OCI-LY3 (cell line): Measurements from ENCODE around the gene BTBD9.

Source experiments
- H2AFZ ChIP-seq: fragments of 200-600, 300-600 bp; shearing (Covaris generic); 2 replicates; pipeline ENCODE4 v1.6.0; 2014; ENCODE audit warnings: antibody characterized with exemption, low read depth, low read length
- H3K27ac ChIP-seq: fragments of 200-600, 300-600 bp; sonication (generic); 2 replicates; pipeline ENCODE4 v1.5.1; 2014; ENCODE audit warnings: mild to moderate bottlenecking, low read length, moderate library complexity, mixed read lengths
- H3K27me3 ChIP-seq: fragments of 200-600, 300-600 bp; sonication (generic); 2 replicates; pipeline ENCODE4 v1.6.1; 2014; ENCODE audit warnings: low read depth, low read length, mixed read lengths
- H3K36me3 ChIP-seq: fragments of 200-600, 300-600 bp; sonication (generic); replicated peaks from 2 replicates; pipeline ENCODE3; 2014; ENCODE audit warnings: low read depth, low read length, mixed read lengths
- H3K4me1 ChIP-seq: fragments of 300-600, 200-600 bp; sonication (generic); 2 replicates; pipeline ENCODE4 v1.6.1; 2014; ENCODE audit warnings: low read length, mixed read lengths
- H3K4me2 ChIP-seq: fragments of 200-600, 300-600 bp; sonication (generic); 2 replicates; pipeline ENCODE4 v1.6.1; 2014; ENCODE audit warnings: low read length, mixed read lengths
- H3K4me3 ChIP-seq: fragments of 300-600, 200-600 bp; sonication (generic); 2 replicates; pipeline ENCODE4 v1.5.1; 2014; ENCODE audit warnings: antibody characterized with exemption, mild to moderate bottlenecking, low read length, moderate library complexity
- H3K79me2 ChIP-seq: fragments of 300-600, 200-600 bp; shearing (Covaris generic); 2 replicates; pipeline ENCODE4 v1.6.1; 2014; ENCODE audit warnings: mild to moderate bottlenecking, low read length, mixed read lengths
- H3K9ac ChIP-seq: fragments of 300-600, 200-600 bp; shearing (Covaris generic); 2 replicates; pipeline ENCODE4 v1.6.0; 2014; ENCODE audit warnings: mild to moderate bottlenecking, low read length, moderate library complexity
- H3K9me3 ChIP-seq: fragments of 200-600, 300-600 bp; shearing (Covaris generic); 2 replicates; pipeline ENCODE4 v1.6.1; 2014; ENCODE audit warnings: low read length, mixed read lengths; ENCODE audit not compliant: insufficient read depth
- H4K20me1 ChIP-seq: fragments of 200-600, 300-600 bp; sonication (generic); 2 replicates; pipeline ENCODE4 v1.6.1; 2016; ENCODE audit warnings: low read length, mixed read lengths; ENCODE audit not compliant: insufficient read depth
- EZH2phosphoT487 ChIP-seq: fragments of 200-600 bp; shearing (Covaris generic); IDR thresholded peaks from 2 replicates; pipeline ENCODE4 v1.6.1; 2018; ENCODE audit warnings: antibody characterized with exemption, mixed run types, low read depth
- TF ChIP-seq, protein P1 (sequence below): fragments of 200-600, 300-600 bp; sonication (generic); IDR thresholded peaks from 2 replicates; pipeline ENCODE4 v1.5.1; 2014; ENCODE audit warnings: antibody characterized with exemption, low read length, low read depth

Gene BTBD9

GRCh38 chr6:38686270-38687042, 46.7 kb upstream of the BTBD9 start:
- H3K36me3 ChIP-seq: peaks cover 31% of the 10 kb centered on the region
- H3K4me3 ChIP-seq: no peak overlapping the region
- H3K27ac ChIP-seq: no peak overlapping the region
- no peaks in the 10 kb centered on the region for H3K9me3 ChIP-seq
- no peak overlapping the region for H3K9ac ChIP-seq
- TF ChIP-seq, protein P1, sequence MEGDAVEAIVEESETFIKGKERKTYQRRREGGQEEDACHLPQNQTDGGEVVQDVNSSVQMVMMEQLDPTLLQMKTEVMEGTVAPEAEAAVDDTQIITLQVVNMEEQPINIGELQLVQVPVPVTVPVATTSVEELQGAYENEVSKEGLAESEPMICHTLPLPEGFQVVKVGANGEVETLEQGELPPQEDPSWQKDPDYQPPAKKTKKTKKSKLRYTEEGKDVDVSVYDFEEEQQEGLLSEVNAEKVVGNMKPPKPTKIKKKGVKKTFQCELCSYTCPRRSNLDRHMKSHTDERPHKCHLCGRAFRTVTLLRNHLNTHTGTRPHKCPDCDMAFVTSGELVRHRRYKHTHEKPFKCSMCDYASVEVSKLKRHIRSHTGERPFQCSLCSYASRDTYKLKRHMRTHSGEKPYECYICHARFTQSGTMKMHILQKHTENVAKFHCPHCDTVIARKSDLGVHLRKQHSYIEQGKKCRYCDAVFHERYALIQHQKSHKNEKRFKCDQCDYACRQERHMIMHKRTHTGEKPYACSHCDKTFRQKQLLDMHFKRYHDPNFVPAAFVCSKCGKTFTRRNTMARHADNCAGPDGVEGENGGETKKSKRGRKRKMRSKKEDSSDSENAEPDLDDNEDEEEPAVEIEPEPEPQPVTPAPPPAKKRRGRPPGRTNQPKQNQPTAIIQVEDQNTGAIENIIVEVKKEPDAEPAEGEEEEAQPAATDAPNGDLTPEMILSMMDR: no peak
- no peak for TF ChIP-seq EZH2phosphoT487
- no peak overlapping the region for H3K4me2 ChIP-seq
- H3K4me1 ChIP-seq: peaks cover 11% of the 10 kb centered on the region
- no peak overlapping the region for H2AFZ ChIP-seq
- H3K27me3 ChIP-seq: no peaks in the 10 kb centered on the region
- peaks cover 56% of the 10 kb centered on the region for H4K20me1 ChIP-seq
- H3K79me2 ChIP-seq: peaks cover 54% of the 10 kb centered on the region

- Histone ChIP-seq H2AFZ (no peak overlapping the region), H3K4me1 (peaks cover 11% of the 10 kb centered on the region), H3K4me3 (no peak overlapping the region), H3K9me3 (no peaks in the 10 kb centered on the region), H3K27ac (no peak overlapping the region), H4K20me1 (peaks cover 45% of the 10 kb centered on the region), H3K9ac (no peak overlapping the region), H3K4me2 (no peak overlapping the region), H3K36me3 (peaks cover 32% of the 10 kb centered on the region), H3K79me2 (peaks cover 40% of the 10 kb centered on the region), H3K27me3 (no peaks in the 10 kb centered on the region)
- TF ChIP-seq EZH2phosphoT487: no peak
- TF ChIP-seq, protein P1: no peak
Observed at GRCh38 chr6:38684904-38685303, 45.2 kb upstream of the BTBD9 start.

DNA sequence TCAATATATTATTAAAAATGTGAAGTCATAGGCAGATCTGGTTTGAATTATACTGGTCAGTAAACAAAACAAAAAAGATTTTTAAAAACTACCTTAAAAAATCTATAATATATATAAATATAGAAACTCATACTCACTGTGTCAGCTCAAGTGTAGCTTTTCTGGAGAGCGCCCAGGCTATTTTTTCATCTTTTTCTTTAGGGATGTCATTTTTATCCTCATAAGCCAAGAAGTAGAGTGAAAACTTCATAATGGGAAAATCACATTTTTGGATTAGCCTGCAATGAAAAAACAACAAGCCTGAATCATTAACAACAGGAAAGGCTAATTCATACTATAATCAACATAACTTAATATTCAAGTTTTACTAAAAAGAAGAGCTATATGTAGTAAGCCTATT, 44.5 kb upstream of the BTBD9 start:
- Histone ChIP-seq H3K27ac (no peak overlapping the region), H3K4me1 (peaks cover 9% of the 10 kb centered on the region), H3K4me3 (no peak overlapping the region), H3K9ac (no peak overlapping the region), H3K79me2 (peaks cover 33% of the 10 kb centered on the region), H3K36me3 (peaks cover 32% of the 10 kb centered on the region), H3K4me2 (no peak overlapping the region), H4K20me1 (peaks cover 38% of the 10 kb centered on the region), H3K27me3 (no peaks in the 10 kb centered on the region), H2AFZ (no peak overlapping the region), H3K9me3 (no peaks in the 10 kb centered on the region)
- TF ChIP-seq EZH2phosphoT487: no peak
- TF ChIP-seq, protein P1: no peak

GRCh38 chr6:38681850-38682249, 42.1 kb upstream of the BTBD9 start:
- Histone ChIP-seq H2AFZ (no peak overlapping the region), H3K9me3 (no peaks in the 10 kb centered on the region), H3K4me3 (no peak overlapping the region), H3K4me2 (no peak overlapping the region), H3K27me3 (no peaks in the 10 kb centered on the region), H4K20me1 (peaks cover 20% of the 10 kb centered on the region), H3K4me1 (peaks cover 20% of the 10 kb centered on the region), H3K9ac (no peak overlapping the region), H3K27ac (no peak overlapping the region), H3K79me2 (peaks cover 11% of the 10 kb centered on the region), H3K36me3 (peaks cover 42% of the 10 kb centered on the region)
- no peak for TF ChIP-seq EZH2phosphoT487
- TF ChIP-seq, protein P1: no peak
